A673 (cell line): ENCODE data around the gene CALN1.

ENCODE experiments used
- EZH2 ChIP-seq: fragments of 200-600 bp; sonication (generic); IDR thresholded peaks from 2 replicates; pipeline ENCODE4 v1.6.1; 2017; ENCODE audit warnings: borderline replicate concordance, low read depth, mild to moderate bottlenecking, mixed read lengths, antibody characterized with exemption, low read length; ENCODE audit not compliant: poor library complexity, severe bottlenecking
- TF ChIP-seq, protein P1 (sequence below): fragments of 300-800, 200-600 bp; sonication (generic); conservative IDR thresholded peaks from 2 replicates; pipeline ENCODE4 v1.5.1; 2017; ENCODE audit warnings: low read depth, mild to moderate bottlenecking, antibody characterized with exemption, low read length, moderate library complexity, mixed read lengths

GRCh38 chr7:72161534-72161933 lies 250.6 kb downstream of the CALN1 start:
- TF ChIP-seq, protein P1, sequence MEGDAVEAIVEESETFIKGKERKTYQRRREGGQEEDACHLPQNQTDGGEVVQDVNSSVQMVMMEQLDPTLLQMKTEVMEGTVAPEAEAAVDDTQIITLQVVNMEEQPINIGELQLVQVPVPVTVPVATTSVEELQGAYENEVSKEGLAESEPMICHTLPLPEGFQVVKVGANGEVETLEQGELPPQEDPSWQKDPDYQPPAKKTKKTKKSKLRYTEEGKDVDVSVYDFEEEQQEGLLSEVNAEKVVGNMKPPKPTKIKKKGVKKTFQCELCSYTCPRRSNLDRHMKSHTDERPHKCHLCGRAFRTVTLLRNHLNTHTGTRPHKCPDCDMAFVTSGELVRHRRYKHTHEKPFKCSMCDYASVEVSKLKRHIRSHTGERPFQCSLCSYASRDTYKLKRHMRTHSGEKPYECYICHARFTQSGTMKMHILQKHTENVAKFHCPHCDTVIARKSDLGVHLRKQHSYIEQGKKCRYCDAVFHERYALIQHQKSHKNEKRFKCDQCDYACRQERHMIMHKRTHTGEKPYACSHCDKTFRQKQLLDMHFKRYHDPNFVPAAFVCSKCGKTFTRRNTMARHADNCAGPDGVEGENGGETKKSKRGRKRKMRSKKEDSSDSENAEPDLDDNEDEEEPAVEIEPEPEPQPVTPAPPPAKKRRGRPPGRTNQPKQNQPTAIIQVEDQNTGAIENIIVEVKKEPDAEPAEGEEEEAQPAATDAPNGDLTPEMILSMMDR, result no peak
- TF ChIP-seq EZH2, result no peak
